ENCODE measurements around the gene KRTAP4-4.

DNA sequence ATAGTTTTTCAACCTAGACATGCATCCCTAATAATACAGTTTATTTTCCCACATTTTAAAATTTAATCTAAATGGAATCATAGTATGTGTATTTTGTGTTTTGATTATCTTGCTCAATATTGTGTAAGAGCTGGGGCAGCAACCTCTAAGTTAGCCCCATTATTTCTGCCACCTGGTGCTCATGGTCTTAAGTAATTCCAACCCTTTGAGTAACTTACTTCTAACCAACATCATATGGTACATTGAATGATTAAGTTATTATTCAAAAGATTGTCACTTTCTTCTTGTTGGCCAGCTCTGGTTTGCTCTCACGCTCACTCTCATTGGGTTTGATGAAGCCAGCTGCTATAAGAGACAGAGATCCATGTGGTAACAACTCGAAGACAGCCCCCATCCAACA, 11.3 kb upstream of the KRTAP4-4 start:
- TF ChIP-seq CTCF (IDR thresholded peaks at IDR 0.05): no peak
- no peak for TF ChIP-seq POLR2A (IDR thresholded peaks at IDR 0.05)

Measured in testis (tissue), 2 donors.